ENCODE results near the gene LACTBL1.
"Not testable (repeated sequence)": the region's sequence is repeated elsewhere in the genome, so short reads cannot be mapped to it uniquely, and the experiment has no call there.

Gene LACTBL1

DNA sequence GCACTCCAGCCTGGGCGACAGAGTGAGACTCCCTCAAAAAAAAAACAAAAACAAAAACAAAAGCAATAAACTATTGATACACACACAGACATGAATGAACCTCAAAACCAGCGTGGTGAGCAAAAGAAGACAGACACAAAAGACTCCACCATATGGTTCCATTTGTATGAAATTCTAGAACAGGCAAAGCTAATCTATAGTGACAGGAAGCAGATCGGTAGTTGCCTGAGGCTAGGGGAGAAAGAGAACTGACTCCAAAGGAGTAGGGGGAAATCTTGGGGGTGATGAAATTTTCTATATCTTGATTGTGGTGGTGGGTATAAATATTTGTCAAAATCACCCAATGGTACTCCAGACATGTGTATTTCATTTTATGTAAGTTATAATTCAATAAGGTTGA lies 20.9 kb downstream of the LACTBL1 start:
- peaks cover 42% of the 10 kb centered on the region for H3K27me3 ChIP-seq (replicated peaks)
- in situ Hi-C loops (cut with HindIII; ENCODE audit: low pct_ligation_motif_present, low sequenced_read_pairs) = no loop called here
- no peak overlapping the region for H3K4me3 ChIP-seq (ENCODE audit: low read depth, low read length)
- no peak overlapping the region for H3K27ac ChIP-seq
- H3K36me3 ChIP-seq (replicated peaks) = no peaks in the 10 kb centered on the region
- TF ChIP-seq, protein P1, sequence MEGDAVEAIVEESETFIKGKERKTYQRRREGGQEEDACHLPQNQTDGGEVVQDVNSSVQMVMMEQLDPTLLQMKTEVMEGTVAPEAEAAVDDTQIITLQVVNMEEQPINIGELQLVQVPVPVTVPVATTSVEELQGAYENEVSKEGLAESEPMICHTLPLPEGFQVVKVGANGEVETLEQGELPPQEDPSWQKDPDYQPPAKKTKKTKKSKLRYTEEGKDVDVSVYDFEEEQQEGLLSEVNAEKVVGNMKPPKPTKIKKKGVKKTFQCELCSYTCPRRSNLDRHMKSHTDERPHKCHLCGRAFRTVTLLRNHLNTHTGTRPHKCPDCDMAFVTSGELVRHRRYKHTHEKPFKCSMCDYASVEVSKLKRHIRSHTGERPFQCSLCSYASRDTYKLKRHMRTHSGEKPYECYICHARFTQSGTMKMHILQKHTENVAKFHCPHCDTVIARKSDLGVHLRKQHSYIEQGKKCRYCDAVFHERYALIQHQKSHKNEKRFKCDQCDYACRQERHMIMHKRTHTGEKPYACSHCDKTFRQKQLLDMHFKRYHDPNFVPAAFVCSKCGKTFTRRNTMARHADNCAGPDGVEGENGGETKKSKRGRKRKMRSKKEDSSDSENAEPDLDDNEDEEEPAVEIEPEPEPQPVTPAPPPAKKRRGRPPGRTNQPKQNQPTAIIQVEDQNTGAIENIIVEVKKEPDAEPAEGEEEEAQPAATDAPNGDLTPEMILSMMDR (IDR thresholded peaks at IDR 0.05; ENCODE audit: low read depth, low read length, missing control alignments) = no peak
- DNase-seq = no peak

DNA sequence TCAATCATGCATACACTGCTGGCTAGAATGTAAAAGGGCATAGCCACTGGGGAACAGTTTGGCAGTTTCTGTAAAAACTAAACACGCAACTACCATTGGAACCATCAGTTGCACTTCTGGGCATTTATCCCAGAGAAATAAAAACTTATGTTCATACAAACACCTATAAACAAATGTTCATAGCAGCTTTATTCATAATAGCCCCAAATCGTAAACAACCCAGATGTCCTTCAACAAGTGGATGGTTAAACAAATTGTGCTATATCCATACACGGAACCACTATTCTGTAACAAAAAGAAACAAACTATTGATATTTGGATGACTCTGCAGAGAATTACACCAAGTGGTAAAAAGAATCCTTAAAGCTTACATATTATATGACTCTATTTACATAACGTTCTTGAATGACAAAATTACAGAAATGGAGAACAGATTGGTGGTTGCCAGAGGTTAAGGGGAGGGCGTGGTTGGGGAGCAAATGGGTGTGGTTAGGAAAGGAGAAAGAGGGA lies 22.8 kb downstream of the LACTBL1 start:
- in situ Hi-C loops (cut with HindIII; ENCODE audit: low pct_ligation_motif_present, low sequenced_read_pairs) = no loop called here
- DNase-seq = no peak

DNA sequence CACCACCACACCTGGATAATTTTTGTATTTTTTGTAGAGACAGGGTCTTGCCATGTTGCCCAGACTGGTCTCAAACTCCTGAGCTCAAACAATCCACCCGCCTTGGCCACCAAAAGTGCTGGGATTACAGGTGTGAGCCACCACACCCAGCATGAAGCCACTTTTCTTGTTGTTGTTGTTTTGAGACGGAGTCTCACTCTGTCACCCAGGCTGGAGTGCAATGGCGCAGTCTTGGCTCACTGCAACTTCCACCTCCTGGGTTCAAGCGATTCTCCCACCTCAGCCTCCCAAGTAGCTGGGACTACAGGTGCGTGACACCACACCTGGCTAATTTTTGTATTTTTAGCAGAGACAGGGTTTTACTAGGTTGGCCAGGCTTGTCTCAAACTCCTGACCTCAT lies 27.5 kb downstream of the LACTBL1 start:
- in situ Hi-C loops (cut with HindIII; ENCODE audit: low pct_ligation_motif_present, low sequenced_read_pairs); H3K27me3 ChIP-seq (replicated peaks); DNase-seq; H3K36me3 ChIP-seq (replicated peaks); H3K4me3 ChIP-seq (ENCODE audit: low read depth, low read length); H3K27ac ChIP-seq: not testable (repeated sequence)

More for the DNA sequence above, 22.8 kb downstream of the LACTBL1 start:
- Histone ChIP-seq H3K27ac (no peak overlapping the region), H3K27me3 (replicated peaks) (peaks cover 30% of the 10 kb centered on the region), H3K4me3 (ENCODE audit: low read depth, low read length) (no peak overlapping the region), H3K36me3 (replicated peaks) (no peaks in the 10 kb centered on the region)
- TF ChIP-seq, protein P1 (IDR thresholded peaks at IDR 0.05; ENCODE audit: low read depth, low read length, missing control alignments) = no peak

- Histone ChIP-seq H3K27ac (no peak overlapping the region), H3K27me3 (replicated peaks) (peaks cover 3% of the 10 kb centered on the region), H3K36me3 (replicated peaks) (no peaks in the 10 kb centered on the region), H3K4me3 (ENCODE audit: low read depth, low read length) (no peak overlapping the region)
- in situ Hi-C loops (cut with HindIII; ENCODE audit: low pct_ligation_motif_present, low sequenced_read_pairs) = no loop called here
- DNase-seq = no peak
- TF ChIP-seq, protein P1 (IDR thresholded peaks at IDR 0.05; ENCODE audit: low read depth, low read length, missing control alignments) = no peak
Observed at GRCh38 chr1:22944346-22945055, 28.2 kb downstream of the LACTBL1 start.

GRCh38 chr1:22941257-22941656 lies 31.4 kb downstream of the LACTBL1 start:
- H3K36me3 ChIP-seq (replicated peaks) = no peaks in the 10 kb centered on the region
- peaks cover 3% of the 10 kb centered on the region for H3K27me3 ChIP-seq (replicated peaks)
- in situ Hi-C loops (cut with HindIII; ENCODE audit: low pct_ligation_motif_present, low sequenced_read_pairs) = no loop called here
- DNase-seq = no peak
- H3K4me3 ChIP-seq (ENCODE audit: low read depth, low read length) = no peak overlapping the region
- TF ChIP-seq, protein P1 (IDR thresholded peaks at IDR 0.05; ENCODE audit: low read depth, low read length, missing control alignments) = no peak
- no peak overlapping the region for H3K27ac ChIP-seq

DNA sequence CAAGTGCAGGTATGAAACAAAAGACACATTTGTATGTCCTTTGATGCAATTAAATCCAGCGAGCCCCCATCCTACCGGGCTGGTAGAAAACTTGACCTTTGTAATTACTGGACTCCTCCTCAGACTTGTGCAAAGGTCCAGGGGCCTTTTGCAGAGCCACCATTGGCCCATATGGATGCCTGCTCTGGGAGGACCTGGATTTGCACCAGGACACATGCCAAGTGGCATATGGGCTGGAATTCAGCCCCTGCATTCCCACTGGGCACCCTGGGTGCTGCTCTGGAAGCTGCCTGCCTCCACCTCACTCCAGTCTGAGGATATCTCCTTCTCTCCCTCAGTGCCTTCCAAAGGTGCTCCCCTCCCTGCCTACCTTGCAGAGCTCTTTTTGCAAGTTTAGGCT lies 36.0 kb downstream of the LACTBL1 start:
- DNase-seq = no peak
- TF ChIP-seq, protein P1 (IDR thresholded peaks at IDR 0.05; ENCODE audit: low read depth, low read length, missing control alignments) = no peak
- no peaks in the 10 kb centered on the region for H3K36me3 ChIP-seq (replicated peaks)
- in situ Hi-C loops (cut with HindIII; ENCODE audit: low pct_ligation_motif_present, low sequenced_read_pairs) = no loop called here
- H3K27me3 ChIP-seq (replicated peaks) = peaks cover 2% of the 10 kb centered on the region
- H3K4me3 ChIP-seq (ENCODE audit: low read depth, low read length) = no peak overlapping the region
- no peak overlapping the region for H3K27ac ChIP-seq

Data from brain microvascular endothelial cell (primary cell).